ENCODE results near the gene C22orf23.
"Not testable (repeated sequence)": the region's sequence is repeated elsewhere in the genome, so short reads cannot be mapped to it uniquely, and the experiment has no call there.

The C22orf23 gene

GRCh38 chr22:37957232-37957631 is 3.8 kb upstream of the C22orf23 start:
- in situ Hi-C loops (cut with HindIII; ENCODE audit: low sequenced_read_pairs), result no loop called here

- in situ Hi-C loops (cut with HindIII; ENCODE audit: low sequenced_read_pairs), result not testable (repeated sequence)
Measured at GRCh38 chr22:37955825-37956397, 2.5 kb upstream of the C22orf23 start.

GRCh38 chr22:37954686-37955085 is 1.3 kb upstream of the C22orf23 start:
- in situ Hi-C loops (cut with HindIII; ENCODE audit: low sequenced_read_pairs), result no loop called here

GRCh38 chr22:37953062-37953436 is 352 bp downstream of the C22orf23 start:
- in situ Hi-C loops (cut with HindIII; ENCODE audit: low sequenced_read_pairs), result no loop called here

- in situ Hi-C loops (cut with HindIII; ENCODE audit: low sequenced_read_pairs), result not testable (repeated sequence)
Measured at GRCh38 chr22:37952629-37953028, 772 bp downstream of the C22orf23 start.

- in situ Hi-C loops (cut with HindIII; ENCODE audit: low sequenced_read_pairs), result no loop called here
Measured at GRCh38 chr22:37951305-37951704, 2.1 kb downstream of the C22orf23 start.

GRCh38 chr22:37947142-37947795 is 6.1 kb downstream of the C22orf23 start:
- in situ Hi-C loops (cut with HindIII; ENCODE audit: low sequenced_read_pairs), result not testable (repeated sequence)

GRCh38 chr22:37944423-37944822 is 9.0 kb downstream of the C22orf23 start:
- in situ Hi-C loops (cut with HindIII; ENCODE audit: low sequenced_read_pairs), result not testable (repeated sequence)

- in situ Hi-C loops (cut with HindIII; ENCODE audit: low sequenced_read_pairs), result no loop called here
Measured at GRCh38 chr22:37943825-37944198, 9.6 kb downstream of the C22orf23 start.

- in situ Hi-C loops (cut with HindIII; ENCODE audit: low sequenced_read_pairs), result no loop called here
Measured at GRCh38 chr22:37943136-37943824, 10.1 kb downstream of the C22orf23 start.

GRCh38 chr22:37942133-37942532 is 11.3 kb downstream of the C22orf23 start:
- in situ Hi-C loops (cut with HindIII; ENCODE audit: low sequenced_read_pairs), result no loop called here

- in situ Hi-C loops (cut with HindIII; ENCODE audit: low sequenced_read_pairs), result no loop called here
Measured at GRCh38 chr22:37940698-37941376, 12.6 kb downstream of the C22orf23 start.

- in situ Hi-C loops (cut with HindIII; ENCODE audit: low sequenced_read_pairs), result no loop called here
Measured at GRCh38 chr22:37933711-37934376, 19.6 kb downstream of the C22orf23 start.

- in situ Hi-C loops (cut with HindIII; ENCODE audit: low sequenced_read_pairs), result no loop called here
Measured at GRCh38 chr22:37932821-37933578, 20.4 kb downstream of the C22orf23 start.

GRCh38 chr22:37932401-37932800 is 21.0 kb downstream of the C22orf23 start:
- in situ Hi-C loops (cut with HindIII; ENCODE audit: low sequenced_read_pairs), result no loop called here

GRCh38 chr22:37931893-37932389 is 21.5 kb downstream of the C22orf23 start:
- in situ Hi-C loops (cut with HindIII; ENCODE audit: low sequenced_read_pairs), result no loop called here

GRCh38 chr22:37930952-37931440 is 22.4 kb downstream of the C22orf23 start:
- in situ Hi-C loops (cut with HindIII; ENCODE audit: low sequenced_read_pairs), result no loop called here

- in situ Hi-C loops (cut with HindIII; ENCODE audit: low sequenced_read_pairs), result no loop called here
Measured at GRCh38 chr22:37930270-37930951, 23.0 kb downstream of the C22orf23 start.

- in situ Hi-C loops (cut with HindIII; ENCODE audit: low sequenced_read_pairs), result no loop called here
Measured at GRCh38 chr22:37929390-37929789, 24.0 kb downstream of the C22orf23 start.

GRCh38 chr22:37927637-37927936 is 25.8 kb downstream of the C22orf23 start:
- in situ Hi-C loops (cut with HindIII; ENCODE audit: low sequenced_read_pairs), result no loop called here
